Measurements from ENCODE around the gene AARS2.
A peak's percentile ranks its signal among the peaks of the same experiment; 100 is the strongest.
"Not testable (repeated sequence)": the region's sequence is repeated elsewhere in the genome, so short reads cannot be mapped to it uniquely, and the experiment has no call there.

AARS2 gene

DNA sequence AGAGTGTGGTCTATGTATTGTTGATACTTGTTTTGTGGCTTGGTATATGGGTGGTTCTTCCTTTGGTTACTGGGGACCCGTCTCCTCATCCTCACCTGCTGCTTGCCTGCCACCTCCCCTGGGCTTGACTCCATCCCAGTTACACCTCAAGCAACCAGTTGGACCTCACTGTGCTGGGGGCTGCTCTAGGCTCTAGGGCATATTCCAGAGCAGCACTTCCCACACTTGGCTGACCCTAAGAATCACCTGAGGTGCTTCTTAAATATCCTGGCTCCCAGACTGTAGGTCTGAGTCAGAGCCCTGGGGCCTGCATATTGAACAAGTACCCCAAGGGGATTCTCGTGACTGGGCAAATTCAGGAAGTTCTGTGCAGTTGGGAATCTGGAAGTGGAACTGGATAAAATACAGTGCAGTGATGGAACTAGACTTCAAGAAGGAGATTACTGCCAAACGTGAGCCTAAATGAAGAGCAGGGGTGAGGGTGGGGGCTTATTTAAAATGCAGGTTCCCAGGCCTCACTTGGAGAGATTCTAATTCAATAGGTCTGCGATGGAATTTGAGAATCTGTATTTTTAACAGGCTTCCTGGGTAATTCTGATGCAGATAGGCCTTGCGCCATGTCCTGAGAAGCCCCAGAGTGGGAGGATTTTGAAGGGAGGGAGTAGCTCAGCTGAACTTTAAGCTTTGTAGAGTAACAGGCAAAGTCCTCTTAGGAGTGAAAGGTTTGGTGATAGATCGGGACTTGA, 36.9 kb upstream of the AARS2 start:
- no peak for DNase-seq (ENCODE audit: low read depth)
- no peak for TF ChIP-seq CTCF (conservative IDR thresholded peaks at IDR 0.05; ENCODE audit: low read depth, low read length)
- H3K4me3 ChIP-seq (ENCODE audit: low read length) = no peak overlapping the region

DNA sequence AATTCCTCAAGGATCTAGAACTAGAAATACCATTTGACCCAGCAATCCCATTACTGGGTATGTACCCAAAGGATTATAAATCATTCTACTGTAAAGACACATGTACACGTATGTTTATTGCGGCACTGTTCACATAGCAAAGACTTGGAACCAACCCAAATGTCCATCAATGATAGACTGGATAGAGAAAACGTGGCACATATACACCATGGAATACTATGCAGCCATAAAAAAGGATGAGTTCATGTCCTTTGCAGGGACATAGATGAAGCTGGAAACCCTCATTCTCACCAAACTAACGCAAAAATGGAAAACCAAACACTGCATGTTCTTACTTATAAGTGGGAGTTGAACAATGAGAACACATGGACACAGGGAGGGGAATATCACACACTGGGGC, 33.7 kb upstream of the AARS2 start:
- not testable (repeated sequence) for DNase-seq (ENCODE audit: low read depth); H3K4me3 ChIP-seq (ENCODE audit: low read length)

DNA sequence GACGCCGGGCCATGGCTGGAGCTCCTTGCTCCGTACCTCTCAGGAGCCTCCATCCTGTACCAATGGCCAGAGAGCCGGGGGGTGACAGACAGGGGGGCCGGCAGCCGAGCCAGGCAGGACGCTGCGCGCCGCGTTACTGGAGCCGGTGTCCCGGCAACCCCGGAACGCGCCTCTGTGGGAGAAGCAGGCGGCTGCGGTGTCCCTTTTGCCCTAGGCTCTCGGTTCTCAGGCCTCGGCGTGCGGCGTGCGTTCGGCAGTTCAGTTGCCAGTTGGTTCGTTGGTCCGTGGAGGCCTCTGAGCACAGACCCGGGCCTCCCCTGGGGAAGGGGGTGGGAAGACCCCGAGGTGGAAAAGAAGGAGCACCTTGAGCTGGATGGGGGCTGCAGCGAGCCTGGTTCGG, 29.3 kb upstream of the AARS2 start, which contains the start of gene SPATS1:
Gene SPATS1, plus strand, starts transcription at position 162 of the 400 bp plus-strand sequence. CDS start 446 bp downstream, outside the sequence.
- TF ChIP-seq CTCF (conservative IDR thresholded peaks at IDR 0.05; ENCODE audit: low read depth, low read length) = no peak
- no peak within 1 kb of the TSS for H3K4me3 ChIP-seq (ENCODE audit: low read length)
- DNase-seq (ENCODE audit: low read depth) = no peak

DNA sequence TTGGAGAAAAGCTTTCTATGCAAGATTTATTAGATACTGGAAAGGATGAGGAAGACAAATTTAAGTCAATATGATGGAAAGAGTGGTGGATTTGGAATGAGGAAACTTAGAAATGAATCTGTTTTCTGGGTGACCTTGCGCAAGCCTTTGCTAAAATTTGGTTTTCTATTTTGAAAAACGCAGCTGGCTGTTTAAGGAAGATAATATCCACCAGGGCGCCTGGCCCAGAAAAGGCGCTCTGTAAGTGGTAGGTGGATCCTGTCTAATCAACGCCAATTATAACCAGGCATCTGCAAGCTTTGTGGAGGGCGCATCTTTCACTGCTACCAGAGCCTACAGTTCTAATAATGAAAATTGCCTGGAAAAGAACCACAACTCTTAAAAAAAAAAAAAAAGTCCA, 28.9 kb upstream of the AARS2 start:
- no peak for TF ChIP-seq CTCF (conservative IDR thresholded peaks at IDR 0.05; ENCODE audit: low read depth, low read length)
- no peak for DNase-seq (ENCODE audit: low read depth)
- no peak overlapping the region for H3K4me3 ChIP-seq (ENCODE audit: low read length)

- no peak for TF ChIP-seq CTCF (conservative IDR thresholded peaks at IDR 0.05; ENCODE audit: low read depth, low read length)
- no peak for DNase-seq (ENCODE audit: low read depth)
These were observed 28.1 kb upstream of the AARS2 start for GRCh38 chr6:44341095-44341890.

DNA sequence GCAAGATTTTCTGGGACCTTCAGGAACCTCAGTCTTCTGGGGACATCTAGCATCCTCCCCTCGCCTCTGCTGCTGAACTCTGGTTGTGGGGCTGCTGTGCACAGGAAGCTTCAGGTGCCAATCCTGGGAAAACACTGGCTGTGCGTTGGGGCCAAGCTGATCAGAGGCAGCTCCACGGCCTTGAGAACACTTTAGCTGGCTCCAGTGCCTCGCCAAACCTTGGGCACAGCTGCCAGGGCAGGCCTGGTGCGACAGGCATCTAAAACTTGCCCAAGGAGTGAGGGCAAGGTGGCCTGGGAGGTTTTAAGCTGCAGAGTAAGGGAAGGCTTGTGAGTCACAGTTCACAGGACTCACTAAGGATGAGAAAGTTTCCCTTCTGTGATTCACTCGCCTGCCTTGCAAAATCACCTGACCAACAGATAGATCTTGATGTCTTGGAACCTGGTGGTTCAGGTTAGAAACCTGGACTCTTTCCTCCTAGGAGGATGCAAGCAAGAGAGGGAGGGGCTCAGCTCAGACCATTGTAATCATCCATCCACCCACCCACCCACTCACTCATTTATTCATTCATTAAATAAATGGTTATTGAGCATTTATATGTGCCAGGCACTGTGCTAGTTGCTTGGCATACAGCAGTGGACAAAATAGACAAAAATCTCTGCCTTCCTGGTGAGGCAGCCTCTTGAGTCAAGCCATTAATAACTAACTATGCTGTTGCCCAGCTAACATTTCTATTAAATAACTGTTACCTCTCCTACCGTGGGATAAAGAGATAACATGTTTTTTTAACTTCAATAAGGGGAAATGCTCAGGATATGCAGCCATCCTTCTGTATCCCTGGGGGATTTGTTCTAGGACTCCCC, 26.8 kb upstream of the AARS2 start:
- H3K4me3 ChIP-seq (ENCODE audit: low read length) = no peak overlapping the region
- TF ChIP-seq CTCF (conservative IDR thresholded peaks at IDR 0.05; ENCODE audit: low read depth, low read length) = no peak
- peak; percentile 37 for DNase-seq (ENCODE audit: low read depth)

More at GRCh38 chr6:44341095-44341890, 28.1 kb upstream of the AARS2 start:
- H3K4me3 ChIP-seq (ENCODE audit: low read length) = no peak overlapping the region

- TF ChIP-seq CTCF (conservative IDR thresholded peaks at IDR 0.05; ENCODE audit: low read depth, low read length) = no peak
- DNase-seq (ENCODE audit: low read depth) = no peak
- no peak overlapping the region for H3K4me3 ChIP-seq (ENCODE audit: low read length)
These were observed 26.2 kb upstream of the AARS2 start for GRCh38 chr6:44339301-44339700.

Measured in retinal pigment epithelial cell (primary cell).